Measurements from ENCODE around the gene HNRNPDL. TPM values are rescaled to one million over a fixed set of nuclear protein-coding genes. Genes with fewer than 3 reads are reported as not detected.
A peak's percentile ranks its signal among the peaks of the same experiment; 100 is the strongest.

HNRNPDL gene
- total RNA-seq, 1 experiment from 2014 or later, result 472 TPM

- Histone ChIP-seq H2BK15ac (ENCODE audit: low read depth, low read length) (no peak overlapping the region), H2BK20ac (ENCODE audit: low read depth, low read length, poor library complexity, severe bottlenecking) (no peak overlapping the region), H4K91ac (ENCODE audit: insufficient read length, low read depth, low read length) (no peak overlapping the region), H2AFZ (ENCODE audit: low read length) (no peak overlapping the region), H3K23ac (ENCODE audit: insufficient read length, low read depth, low read length) (no peak overlapping the region), H3K9ac (ENCODE audit: extremely low read depth, insufficient read length, low read length) (peak overlapping the region; percentile 95), H3K14ac (ENCODE audit: insufficient read depth, low read length) (peak overlapping the region; percentile 77), H3K9me3 (ENCODE audit: control insufficient read depth, low read depth, low read length) (no peaks in the 10 kb centered on the region), H3K4me1 (ENCODE audit: insufficient read depth, low read length) (no peaks in the 10 kb centered on the region), H3K27me3 (ENCODE audit: insufficient read depth, low read length) (no peaks in the 10 kb centered on the region), H3K79me2 (ENCODE audit: insufficient read depth, low read length) (peaks cover 70% of the 10 kb centered on the region), H3K4me2 (ENCODE audit: insufficient read depth, insufficient read length, low read length) (peak overlapping the region; percentile 99), H2BK5ac (ENCODE audit: insufficient read length, low read length) (peak overlapping the region; percentile 20), H3K18ac (ENCODE audit: insufficient read length, low read depth, low read length) (peak overlapping the region; percentile 87), H3K79me1 (ENCODE audit: insufficient read depth, low read depth, low read length, poor library complexity, severe bottlenecking) (no peaks in the 10 kb centered on the region), H3K4ac (ENCODE audit: low read depth, low read length) (no peak overlapping the region; the same call in 1 of the 2 replicates), H3K27ac (ENCODE audit: insufficient read length, low read depth, low read length) (no peak overlapping the region), H3K56ac (ENCODE audit: insufficient read length, low read depth, low read length) (peak overlapping the region; percentile 28), H2BK120ac (ENCODE audit: low read depth, low read length, poor library complexity, severe bottlenecking) (no peak overlapping the region), H3K23me2 (ENCODE audit: insufficient read length, low read depth, low read length, poor library complexity, severe bottlenecking) (peaks cover 6% of the 10 kb centered on the region), H2BK12ac (ENCODE audit: insufficient read length, low read depth, low read length) (no peak overlapping the region), H2AK5ac (ENCODE audit: insufficient read length, low read length) (no peak overlapping the region), H3T11ph (ENCODE audit: low read length) (no peak overlapping the region), H4K20me1 (ENCODE audit: control insufficient read depth, insufficient read depth, insufficient read length) (no peaks in the 10 kb centered on the region), H4K5ac (ENCODE audit: insufficient read length, low read depth, low read length) (peak overlapping the region; percentile 18), H4K8ac (replicated peaks; ENCODE audit: insufficient read length, low read depth, low read length) (no peak overlapping the region)
- peak overlapping the region; percentile 90 to 98 (median 96) for H3K27ac Mint-ChIP-seq
- H3K36me3 Mint-ChIP-seq (ENCODE audit: insufficient read depth in 1 of 3, low read depth in 3 of 3), result peaks cover 56 to 76% (median 62%) of the 10 kb centered on the region in 3 experiments
- H3K27me3 Mint-ChIP-seq (ENCODE audit: low read depth), result peaks cover 4% of the 10 kb centered on the region; the same call in 1 of the 2 replicates
- no CpG with 5 or more reads among the region's 33 CpGs for WGBS (ENCODE audit: extremely low coverage, insufficient read length, low lambda C conversion rate)
- peak overlapping the region; percentile 97 to 100 for H3K4me3 Mint-ChIP-seq
- peak; percentile 42 for DNase-seq
- H3K4me1 Mint-ChIP-seq, result peaks cover 36 to 52% of the 10 kb centered on the region in 2 experiments
- peaks cover 0 to 4% of the 10 kb centered on the region in 2 experiments; a peak in 2 of 5 replicates for H3K9me3 Mint-ChIP-seq
- TF ChIP-seq CTCF (conservative IDR thresholded peaks at IDR 0.05), result no peak
Observed at GRCh38 chr4:82430964-82431745, 893 bp upstream of the HNRNPDL start.
